Kidney glomerular epithelial cell (primary cell): ENCODE data around the gene TMED1.
A peak's percentile ranks its signal among the peaks of the same experiment; 100 is the strongest.
"Not testable (repeated sequence)": the region's sequence is repeated elsewhere in the genome, so short reads cannot be mapped to it uniquely, and the experiment has no call there.

Source experiments
- DNase-seq: peaks from one replicate; lab custom pipeline; 2025; lab: John Stamatoyannopoulos, UW

Gene TMED1

GRCh38 chr19:10862561-10863106, 26.6 kb upstream of the TMED1 start:
- no peak for DNase-seq

- DNase-seq: no peak
Observed at GRCh38 chr19:10861103-10861651, 25.2 kb upstream of the TMED1 start.

- DNase-seq: no peak
Observed at GRCh38 chr19:10858204-10858828, 22.3 kb upstream of the TMED1 start.

GRCh38 chr19:10856899-10857298, 20.9 kb upstream of the TMED1 start:
- DNase-seq: not testable (repeated sequence)

GRCh38 chr19:10855879-10856522, 20.0 kb upstream of the TMED1 start:
- DNase-seq: no peak

GRCh38 chr19:10854350-10855089, 18.5 kb upstream of the TMED1 start:
- no peak for DNase-seq

GRCh38 chr19:10852941-10853340, 16.9 kb upstream of the TMED1 start:
- no peak for DNase-seq

- peak; percentile 20 for DNase-seq
Observed at GRCh38 chr19:10852098-10852800, 16.2 kb upstream of the TMED1 start.

- DNase-seq: no peak
Observed at GRCh38 chr19:10850631-10851030, 14.6 kb upstream of the TMED1 start.

- DNase-seq: no peak
Observed at GRCh38 chr19:10848230-10848856, 12.3 kb upstream of the TMED1 start, which contains the start of gene C19orf38. Gene C19orf38, plus strand, starts transcription at chr19:10848415. Its CDS starts 94 bp downstream, at chr19:10848509.

GRCh38 chr19:10846500-10847202, 10.6 kb upstream of the TMED1 start:
- DNase-seq: no peak

GRCh38 chr19:10842788-10843187, 6.8 kb upstream of the TMED1 start:
- DNase-seq: no peak

- no peak for DNase-seq
Observed at GRCh38 chr19:10839114-10840050, 3.4 kb upstream of the TMED1 start.

GRCh38 chr19:10838377-10838776, 2.4 kb upstream of the TMED1 start:
- DNase-seq: no peak

- not testable (repeated sequence) for DNase-seq
Observed at GRCh38 chr19:10837649-10838048, 1.6 kb upstream of the TMED1 start.

- peak; percentile 95 for DNase-seq
Observed at GRCh38 chr19:10836479-10837330, 693 bp upstream of the TMED1 start.

- DNase-seq: no peak
Observed at GRCh38 chr19:10835089-10835753, 791 bp downstream of the TMED1 start.

GRCh38 chr19:10832939-10833296, 3.1 kb downstream of the TMED1 start:
- DNase-seq: no peak
